ENCODE data around the gene ZSCAN25.

ZSCAN25 gene

GRCh38 chr7:99599836-99600235 lies 16.9 kb upstream of the ZSCAN25 start:
- no peak for DNase-seq (ENCODE audit: low read depth, low spot score)
- TF ChIP-seq CTCF (IDR thresholded peaks at IDR 0.05; ENCODE audit: low read depth, low read length), result no peak
- in situ Hi-C loops (cut with HindIII; ENCODE audit: low sequenced_read_pairs), result no loop called here
- H3K4me3 ChIP-seq (ENCODE audit: low read depth, low read length), result no peak overlapping the region

- in situ Hi-C loops (cut with HindIII; ENCODE audit: low sequenced_read_pairs), result no loop called here
Measured at GRCh38 chr7:99601656-99602310, 15.0 kb upstream of the ZSCAN25 start.

GRCh38 chr7:99605527-99605926 lies 11.2 kb upstream of the ZSCAN25 start:
- no peak for DNase-seq (ENCODE audit: low read depth, low spot score)
- no peak for TF ChIP-seq CTCF (IDR thresholded peaks at IDR 0.05; ENCODE audit: low read depth, low read length)
- H3K4me3 ChIP-seq (ENCODE audit: low read depth, low read length), result no peak overlapping the region
- in situ Hi-C loops (cut with HindIII; ENCODE audit: low sequenced_read_pairs), result no loop called here

More at GRCh38 chr7:99601656-99602310, 15.0 kb upstream of the ZSCAN25 start:
- no peak overlapping the region for H3K4me3 ChIP-seq (ENCODE audit: low read depth, low read length)
- no peak for TF ChIP-seq CTCF (IDR thresholded peaks at IDR 0.05; ENCODE audit: low read depth, low read length)
- no peak for DNase-seq (ENCODE audit: low read depth, low spot score)

GRCh38 chr7:99606531-99606930 lies 10.2 kb upstream of the ZSCAN25 start:
- no peak overlapping the region for H3K4me3 ChIP-seq (ENCODE audit: low read depth, low read length)
- TF ChIP-seq CTCF (IDR thresholded peaks at IDR 0.05; ENCODE audit: low read depth, low read length), result no peak
- in situ Hi-C loops (cut with HindIII; ENCODE audit: low sequenced_read_pairs), result no loop called here
- no peak for DNase-seq (ENCODE audit: low read depth, low spot score)

- in situ Hi-C loops (cut with HindIII; ENCODE audit: low sequenced_read_pairs), result no loop called here
- no peak for TF ChIP-seq CTCF (IDR thresholded peaks at IDR 0.05; ENCODE audit: low read depth, low read length)
- DNase-seq (ENCODE audit: low read depth, low spot score), result no peak
- H3K4me3 ChIP-seq (ENCODE audit: low read depth, low read length), result no peak overlapping the region
Measured at GRCh38 chr7:99607548-99607947, 9.2 kb upstream of the ZSCAN25 start.

- in situ Hi-C loops (cut with HindIII; ENCODE audit: low sequenced_read_pairs), result no loop called here
- DNase-seq (ENCODE audit: low read depth, low spot score), result no peak
- no peak for TF ChIP-seq CTCF (IDR thresholded peaks at IDR 0.05; ENCODE audit: low read depth, low read length)
- no peak overlapping the region for H3K4me3 ChIP-seq (ENCODE audit: low read depth, low read length)
Measured at GRCh38 chr7:99614495-99614894, 2.3 kb upstream of the ZSCAN25 start.

Data from astrocyte of the spinal cord (primary cell).